ENCODE measurements around the gene SLC9C1.

The SLC9C1 gene

DNA sequence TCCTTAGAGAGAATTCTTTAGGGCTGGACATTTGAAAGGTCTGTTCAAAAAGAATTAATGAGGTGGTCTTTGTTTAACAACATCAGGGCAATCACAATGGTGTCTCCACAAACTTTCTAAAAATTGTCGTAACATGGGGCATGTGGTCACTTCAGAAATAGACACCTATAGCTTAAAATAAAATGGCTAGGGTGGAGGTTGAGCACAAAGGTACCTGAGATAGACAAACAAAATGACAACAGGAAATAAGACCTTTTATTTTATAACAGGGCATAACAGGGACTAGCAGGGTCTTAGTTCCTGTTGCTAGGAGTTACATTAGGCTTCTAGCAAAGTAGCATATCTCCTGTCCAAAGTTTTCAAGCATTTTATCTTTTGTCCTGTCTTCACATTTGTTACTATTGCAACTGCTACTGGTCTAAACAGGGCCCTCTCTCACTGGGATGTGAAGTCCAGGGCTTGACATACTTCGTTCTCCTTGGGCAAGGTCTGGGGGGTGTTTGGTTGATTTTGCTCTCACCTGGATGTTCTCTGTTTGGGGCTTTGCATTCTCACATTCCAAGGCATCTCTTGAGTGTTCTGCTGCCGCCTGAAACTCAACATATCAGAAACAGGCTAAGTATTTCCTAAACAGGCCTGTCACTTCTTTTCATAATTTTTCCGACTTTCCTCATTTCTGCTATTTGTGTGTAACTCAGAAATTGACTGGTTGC is 163.9 kb downstream of the SLC9C1 start:
- DNase-seq, result no peak

DNA sequence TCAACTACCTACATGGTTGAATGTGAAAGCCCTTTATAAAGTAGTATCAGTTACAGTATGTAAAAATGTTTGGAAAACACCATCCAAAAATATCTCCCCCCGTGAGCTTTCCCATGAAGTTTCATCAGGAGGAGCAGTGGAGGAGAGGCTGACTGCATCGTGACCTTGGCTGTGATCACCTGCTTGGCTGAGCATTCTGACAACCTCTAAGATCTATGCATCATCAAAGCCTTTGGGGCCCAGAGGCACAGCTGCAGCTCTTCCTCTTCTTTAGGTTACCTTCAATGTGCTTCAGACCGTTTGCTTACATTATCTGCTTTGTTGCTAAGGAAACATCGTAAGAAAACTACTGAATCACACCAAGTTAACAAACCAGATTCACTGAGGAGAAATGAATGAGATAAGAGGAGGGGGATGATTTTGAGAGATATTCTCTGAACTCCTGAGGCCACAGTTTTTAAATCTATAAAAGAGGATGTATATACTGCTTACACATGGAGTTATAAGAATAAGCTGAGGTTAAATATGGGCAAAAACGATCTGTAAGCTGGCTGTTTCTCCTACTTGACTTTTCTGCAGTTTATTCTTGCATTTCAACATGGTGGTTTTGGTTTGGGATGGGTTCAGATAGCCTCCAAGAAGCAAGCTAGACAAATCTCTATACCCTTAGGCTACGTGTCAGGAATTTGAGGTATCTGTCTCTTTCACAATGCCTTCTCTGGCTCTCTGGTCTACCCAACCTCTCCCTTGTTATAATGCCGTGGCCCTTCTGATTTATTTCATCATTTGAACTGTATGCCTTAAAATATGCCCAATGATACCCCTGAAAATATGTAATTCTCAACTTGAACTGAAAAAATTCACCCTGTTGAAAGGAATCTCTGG is 164.9 kb downstream of the SLC9C1 start:
- no peak for DNase-seq

DNA sequence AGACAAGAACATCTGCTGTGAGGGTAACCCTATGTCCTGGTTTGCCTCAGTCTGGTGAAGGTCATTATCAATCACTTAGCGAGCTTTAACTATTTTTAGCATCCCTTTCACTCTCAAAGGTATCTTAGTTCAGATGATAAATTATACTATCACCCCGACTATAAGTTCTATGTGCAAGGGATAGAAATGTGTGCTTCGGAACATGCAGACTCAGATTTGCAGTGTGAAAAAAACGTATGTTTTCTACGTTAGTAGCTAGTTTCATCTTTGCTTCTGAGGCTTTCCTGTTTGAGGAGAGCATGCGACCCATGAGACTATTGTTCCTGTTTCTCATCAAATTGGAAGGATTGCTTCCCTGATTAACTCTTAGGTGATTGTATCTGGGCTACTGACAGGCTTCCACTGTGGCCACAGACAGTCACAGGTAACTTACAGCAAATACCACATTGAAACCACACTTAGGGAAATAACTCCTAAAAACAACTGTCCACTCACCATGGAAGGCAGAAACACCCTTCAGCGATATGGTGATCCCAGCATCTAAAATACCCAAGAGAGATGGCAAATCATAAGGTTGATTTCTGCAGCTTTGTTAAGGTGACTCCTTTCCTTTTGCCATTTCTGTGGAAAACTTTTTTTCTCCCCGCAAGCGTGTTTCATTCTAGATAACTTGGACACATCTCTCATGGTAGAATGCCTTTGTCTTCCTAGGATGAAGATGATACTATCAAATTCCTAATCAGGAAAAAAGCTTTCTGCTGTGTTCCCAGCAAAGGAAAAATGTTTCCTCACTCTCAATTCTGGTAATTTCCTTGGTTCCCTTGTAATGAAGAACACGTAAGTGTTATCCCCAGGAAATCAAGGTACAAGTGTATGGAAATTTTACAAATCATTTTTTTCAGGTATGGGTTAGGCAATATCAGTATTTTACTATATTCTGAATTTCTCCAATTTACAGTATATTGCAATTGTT is 166.2 kb downstream of the SLC9C1 start:
- no peak for DNase-seq

DNA sequence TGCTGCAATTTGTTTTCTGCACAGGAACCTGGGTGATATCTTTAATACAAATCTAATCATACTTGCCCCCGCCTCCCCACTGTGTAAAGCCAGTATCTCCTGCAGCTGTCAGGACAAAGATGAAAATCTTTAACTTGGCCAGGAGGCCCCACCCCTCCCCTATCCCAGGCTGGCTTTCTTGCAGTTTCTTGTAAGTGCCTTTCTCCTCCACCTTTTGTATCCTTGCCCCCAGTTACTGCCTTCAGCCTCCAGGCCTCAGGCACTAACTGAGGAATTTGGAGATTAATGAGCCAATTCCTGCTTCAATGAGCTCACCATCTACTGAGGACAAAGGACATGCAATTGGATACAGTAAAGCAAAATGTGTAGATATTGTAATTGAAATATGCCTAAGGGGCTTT is 167.5 kb downstream of the SLC9C1 start:
- no peak for DNase-seq

DNA sequence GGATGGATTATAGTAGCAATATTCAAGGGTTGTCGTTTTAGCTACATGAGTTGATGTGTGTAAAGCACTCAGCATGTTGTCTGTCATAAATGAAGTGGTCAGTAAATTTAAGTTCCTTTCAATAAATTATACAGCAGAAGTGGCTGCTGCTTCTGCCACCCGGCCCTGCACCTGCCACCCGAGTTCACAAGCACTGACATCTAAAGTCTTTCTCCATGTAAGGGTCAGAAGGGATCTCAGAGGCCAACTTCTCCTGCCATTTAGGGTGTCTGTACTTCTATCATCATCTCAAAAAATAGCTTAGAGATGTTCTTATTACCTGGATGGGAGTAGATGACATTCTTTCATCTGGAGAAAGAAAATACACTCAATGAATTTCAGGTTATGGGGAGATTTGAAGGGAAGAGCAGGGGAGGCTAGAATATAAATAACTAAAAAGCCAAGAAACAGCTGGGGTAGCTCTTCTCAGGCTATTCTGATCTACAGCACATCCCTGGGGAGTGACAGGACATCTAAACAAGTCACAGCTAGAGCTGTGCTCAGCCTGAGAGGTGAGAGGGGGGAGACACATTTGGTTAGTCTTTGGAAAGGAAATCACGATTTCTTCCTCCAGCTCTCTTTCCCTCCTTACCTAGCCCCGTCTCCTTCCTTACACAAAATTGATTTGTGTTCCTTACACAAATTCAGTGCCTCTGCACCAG is 169.0 kb downstream of the SLC9C1 start:
- DNase-seq, result no peak

DNA sequence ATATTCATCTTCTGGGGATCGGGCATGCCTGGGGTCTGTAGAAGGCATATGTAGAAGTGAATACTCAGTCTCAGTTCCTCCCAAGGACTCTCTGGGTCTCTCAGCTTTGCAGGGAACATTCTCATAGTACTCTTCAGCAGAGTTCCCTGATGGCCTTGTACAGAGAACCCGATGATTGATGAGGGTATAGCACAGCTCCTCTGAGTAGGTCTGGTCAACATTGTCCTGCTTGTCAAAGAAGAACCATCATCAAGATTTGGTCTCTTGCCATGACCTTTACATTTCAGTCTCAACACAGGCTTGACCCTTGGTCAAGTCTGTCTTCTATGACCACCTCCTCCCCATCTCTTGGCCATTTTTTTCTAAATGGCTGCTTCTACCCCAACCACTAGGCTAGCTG is 170.5 kb downstream of the SLC9C1 start:
- no peak for DNase-seq

GRCh38 chr3:112122870-112123269 is 171.1 kb downstream of the SLC9C1 start:
- no peak for DNase-seq

DNA sequence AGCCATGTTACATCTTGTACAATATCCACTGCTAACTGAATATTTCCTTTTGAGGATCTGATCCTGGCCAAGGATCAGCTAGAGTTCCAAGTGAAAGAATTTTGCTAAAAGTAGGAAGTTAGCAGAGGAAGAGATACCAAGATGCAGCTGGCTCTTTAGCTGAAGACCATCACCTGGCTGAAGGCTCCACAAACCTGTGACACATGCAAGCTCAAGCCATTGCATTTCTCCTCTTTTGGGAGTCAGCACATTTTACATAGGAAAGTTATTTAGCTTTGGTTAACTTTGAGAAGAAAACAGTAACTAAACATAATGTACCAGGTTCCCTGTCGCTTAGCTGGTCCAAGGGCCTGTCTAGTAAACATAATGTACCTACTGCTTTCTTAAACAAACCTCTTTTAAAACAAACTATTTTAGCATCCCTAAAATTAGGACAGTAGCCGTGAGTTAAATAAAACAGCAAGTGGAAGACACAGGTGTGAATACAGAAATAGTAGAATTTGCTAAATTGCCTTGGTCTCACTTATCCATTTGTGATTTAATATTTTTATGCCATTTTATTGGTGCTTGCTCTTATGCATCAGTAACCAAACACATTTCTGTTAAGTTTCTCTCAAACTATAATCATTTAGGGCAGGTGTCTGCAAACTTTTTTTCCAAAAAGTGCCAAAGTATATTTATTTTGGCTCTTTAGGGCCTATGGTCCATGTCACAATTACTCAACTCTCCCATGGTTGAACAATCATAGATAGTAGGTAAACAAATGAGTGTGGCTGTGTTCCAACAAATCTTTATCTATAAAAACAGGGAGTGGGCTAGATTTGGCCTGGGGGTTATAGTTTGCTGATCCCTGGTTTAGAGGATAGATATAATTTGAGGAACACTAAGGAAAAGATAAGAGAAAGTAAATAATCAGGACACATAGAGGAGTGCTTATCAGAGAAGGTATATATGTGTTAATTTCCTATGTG is 172.2 kb downstream of the SLC9C1 start:
- DNase-seq, result no peak

DNA sequence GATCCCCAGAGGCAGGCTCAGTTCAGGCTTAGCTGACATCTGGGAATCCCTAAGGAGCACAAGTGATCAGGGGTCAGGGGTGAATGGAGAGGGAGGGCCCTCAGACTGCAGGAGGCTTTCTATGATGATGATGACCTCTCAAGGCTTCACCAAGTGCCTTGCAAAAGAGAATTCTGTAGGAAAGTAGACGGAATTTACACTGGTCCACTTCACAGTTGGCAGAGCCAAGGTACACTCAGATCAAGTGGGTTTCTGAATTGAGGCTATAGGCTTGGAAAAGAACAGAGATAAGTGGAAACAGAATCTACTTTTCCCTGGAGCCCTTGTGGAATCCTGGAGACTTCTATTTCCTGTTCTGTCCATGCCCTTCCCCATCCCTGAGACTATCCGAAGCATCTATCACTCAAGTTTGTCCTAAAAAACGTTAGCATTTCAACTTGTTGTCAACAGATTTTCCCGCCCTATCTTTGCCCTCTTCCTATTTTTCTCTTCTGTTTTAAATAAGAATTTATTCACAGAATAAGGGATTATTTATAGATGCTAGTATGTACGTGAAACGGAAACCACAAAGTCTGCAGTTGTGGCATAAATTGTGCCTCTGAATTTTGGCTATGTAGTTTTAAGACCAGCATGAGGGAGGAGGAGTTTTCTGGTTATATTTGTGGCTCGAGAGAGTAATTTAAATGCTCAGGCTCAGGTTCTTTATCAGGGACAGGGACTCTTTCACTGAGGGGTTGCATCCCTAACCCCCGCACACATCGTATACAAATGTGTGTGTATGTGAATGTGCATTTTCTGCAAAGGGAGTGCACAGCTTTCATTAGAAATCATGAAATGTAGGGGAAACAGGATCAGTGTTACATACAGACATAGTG is 173.8 kb downstream of the SLC9C1 start:
- DNase-seq, result no peak

GRCh38 chr3:112117841-112118571 is 176.0 kb downstream of the SLC9C1 start:
- peak in 3 of 14 donors; percentile 10 to 21 (median 11) for DNase-seq

GRCh38 chr3:112117415-112117814 is 176.6 kb downstream of the SLC9C1 start:
- no peak for DNase-seq

DNA sequence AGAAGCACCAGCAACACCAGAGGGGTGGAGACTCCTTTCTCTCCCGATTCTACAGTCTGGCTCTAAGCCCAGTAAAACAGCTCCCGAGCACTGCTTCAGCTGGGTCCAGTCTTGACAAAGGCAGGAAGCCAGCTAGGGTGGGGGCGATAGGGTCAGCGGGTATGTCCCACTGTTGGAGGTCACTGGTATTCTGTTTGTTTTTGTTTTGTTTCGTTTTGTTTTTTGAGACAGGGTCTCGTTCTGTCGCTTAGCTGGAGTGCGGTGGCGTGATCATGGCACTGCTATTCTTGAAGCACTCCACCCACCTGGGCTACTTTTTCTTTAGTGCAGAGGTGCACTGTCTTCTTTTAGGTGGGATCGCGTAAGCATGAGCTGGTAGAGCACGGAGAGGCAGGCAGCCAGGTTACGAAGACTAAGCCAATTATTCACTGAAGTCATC is 177.2 kb downstream of the SLC9C1 start:
- DNase-seq, result no peak

DNA sequence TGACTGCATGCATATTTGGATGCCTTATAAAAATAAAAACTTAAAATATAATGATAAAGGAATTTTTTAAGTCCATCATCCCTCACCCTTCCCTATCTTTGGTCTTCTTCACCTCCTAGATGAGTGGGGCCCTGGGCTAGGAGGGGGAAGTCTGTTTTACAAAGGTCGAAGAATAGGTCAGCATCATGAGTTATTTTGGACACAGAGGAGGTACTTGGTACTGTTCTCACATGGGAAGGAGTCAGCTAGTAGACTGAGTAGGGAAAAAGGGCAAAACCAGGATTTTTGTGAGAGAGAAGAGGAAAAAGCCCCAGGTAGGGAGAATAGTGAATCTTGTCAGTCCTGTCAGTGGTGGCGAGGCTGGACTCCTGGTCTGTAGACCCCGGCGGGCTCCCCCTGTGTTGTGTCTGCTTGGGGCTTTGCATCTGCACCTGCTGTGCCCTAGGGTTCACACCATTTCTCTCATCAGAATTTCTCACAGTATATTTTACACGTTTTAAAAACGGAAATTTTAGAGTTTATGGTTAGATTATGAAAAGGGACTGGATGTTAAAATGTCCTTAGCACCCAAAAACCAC is 178.1 kb downstream of the SLC9C1 start:
- no peak for DNase-seq

- DNase-seq, result no peak
These were observed 178.8 kb downstream of the SLC9C1 start for GRCh38 chr3:112115161-112115739.

DNA sequence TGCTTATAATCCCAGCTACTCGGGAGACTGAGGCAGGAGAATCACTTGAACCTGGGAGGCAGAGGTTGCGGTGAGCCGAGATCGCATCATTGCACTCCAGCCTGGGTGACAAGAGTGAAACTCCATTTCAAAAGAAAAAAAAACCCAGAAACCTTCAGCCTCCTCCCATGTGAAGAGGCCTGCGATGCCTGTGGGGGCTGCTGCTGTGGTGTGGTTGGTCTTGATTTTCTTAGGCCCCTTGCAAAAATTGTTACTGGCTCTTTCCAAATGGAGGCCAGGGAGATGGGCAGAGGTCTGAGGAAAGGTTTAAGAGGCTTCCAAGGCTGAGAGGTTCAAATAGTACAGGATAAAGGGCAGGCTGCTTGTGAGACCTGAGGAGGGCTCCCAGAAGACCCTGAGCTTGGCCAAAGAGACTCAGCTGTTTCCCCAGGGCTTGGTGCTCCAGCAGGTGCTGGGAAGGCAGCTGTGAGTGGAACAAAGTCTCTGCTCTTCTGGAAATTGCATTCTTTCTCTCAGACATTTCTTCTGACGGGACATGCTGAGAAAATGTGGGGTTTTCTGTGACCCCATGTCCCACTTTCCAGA is 179.3 kb downstream of the SLC9C1 start:
- no peak for DNase-seq

DNA sequence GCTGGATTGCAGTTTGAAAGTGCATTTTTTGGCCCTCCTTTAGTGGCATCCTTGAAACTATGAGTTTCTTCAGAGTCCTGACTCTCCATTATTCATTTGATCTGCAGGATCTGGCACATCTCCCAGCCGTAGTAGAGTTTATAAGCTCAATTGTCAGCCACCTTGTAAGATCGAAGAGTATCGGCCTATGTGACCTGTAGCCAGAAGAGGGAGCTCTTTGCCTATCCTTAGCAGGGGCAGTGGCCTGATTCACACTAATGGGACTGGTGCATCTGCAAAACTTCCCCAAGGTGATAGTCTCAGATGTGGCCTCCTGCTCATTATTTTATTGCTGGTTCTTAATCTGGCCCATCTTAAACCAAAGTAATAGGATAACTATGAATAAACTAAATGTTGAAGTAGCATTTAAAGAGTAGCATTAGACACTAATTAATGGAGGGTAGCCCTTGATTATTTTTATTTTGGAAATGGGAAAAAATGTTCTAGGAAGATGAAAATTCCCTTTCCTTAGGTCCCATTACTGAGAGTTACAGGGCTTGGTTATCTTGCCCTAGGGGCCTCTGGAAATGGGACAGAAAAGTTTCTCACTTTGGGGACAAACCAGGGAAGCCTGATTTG is 182.1 kb downstream of the SLC9C1 start:
- peak in 7 of 14 donors; percentile 3 to 40 (median 8) for DNase-seq

DNA sequence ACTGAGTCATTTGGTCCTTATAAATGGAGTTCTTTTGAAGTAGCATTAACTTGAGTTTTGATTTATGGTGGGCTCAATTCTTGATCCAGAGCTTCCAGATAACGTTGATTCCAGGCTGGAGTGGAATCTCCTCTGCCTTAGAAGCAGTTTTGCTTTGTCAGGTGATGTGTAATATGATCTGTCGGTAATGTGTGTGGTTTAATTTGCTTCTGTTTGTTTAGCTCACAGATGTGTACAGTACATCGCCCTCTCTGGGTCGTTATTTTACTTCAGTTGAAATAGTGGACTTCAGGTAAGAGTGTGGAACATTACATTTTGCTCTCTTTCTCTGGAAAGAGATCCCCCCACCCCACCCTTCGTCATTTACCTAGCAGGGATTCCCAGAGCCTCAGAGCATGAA is 184.7 kb downstream of the SLC9C1 start:
- no peak for DNase-seq

All from C1 segment of cervical spinal cord (tissue), 14 donors.